Measurements from ENCODE around the gene LRRC74B.
"Not testable (repeated sequence)": the region's sequence is repeated elsewhere in the genome, so short reads cannot be mapped to it uniquely, and the experiment has no call there.

The LRRC74B gene

DNA sequence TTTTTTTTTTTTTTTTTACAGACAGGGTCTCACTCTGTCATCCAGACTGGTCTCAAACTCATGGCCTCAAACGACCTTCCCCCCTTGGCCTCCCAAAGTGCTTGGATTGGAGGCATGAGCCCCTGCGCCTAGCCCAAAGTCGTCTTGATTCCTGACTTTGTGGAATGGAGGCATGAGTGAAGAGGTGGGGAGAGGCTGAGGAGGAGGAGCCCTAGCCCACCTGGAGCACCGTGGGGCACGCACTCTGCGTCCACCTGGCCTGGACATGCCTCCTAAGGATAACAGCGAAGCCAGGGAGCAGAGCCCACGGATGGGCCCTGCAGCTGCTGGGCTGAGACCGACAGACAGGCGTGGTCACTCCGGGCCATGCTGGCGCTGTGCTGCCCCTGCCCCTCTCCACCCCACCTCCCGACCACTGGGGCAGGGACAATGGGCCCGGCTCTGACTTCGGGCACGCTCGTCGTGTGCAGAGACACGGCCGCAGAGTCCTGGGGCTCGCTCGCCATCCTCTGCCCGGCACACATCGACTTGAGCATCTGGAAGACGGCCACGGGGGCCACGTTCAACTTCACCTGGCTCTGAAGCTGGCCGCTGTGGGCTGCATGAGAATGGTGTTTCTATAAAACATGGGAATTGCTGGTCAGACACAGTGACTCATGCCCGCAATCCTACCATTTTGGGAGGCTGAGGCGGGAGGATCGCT is 34.8 kb downstream of the LRRC74B start:
- no peaks in the 10 kb centered on the region for H3K36me3 ChIP-seq (ENCODE audit: control insufficient read depth, low read depth, low read length)

GRCh38 chr22:21082248-21082647 is 36.5 kb downstream of the LRRC74B start:
- Histone ChIP-seq H3K9ac (ENCODE audit: low read length) (no peak overlapping the region), H3K27me3 (ENCODE audit: control insufficient read depth, insufficient read depth, low read length) (no peaks in the 10 kb centered on the region), H3K27ac (ENCODE audit: low read length) (no peak overlapping the region), H3K4me1 (ENCODE audit: control insufficient read depth, low read depth, low read length) (no peaks in the 10 kb centered on the region), H3K36me3 (ENCODE audit: control insufficient read depth, low read depth, low read length) (no peaks in the 10 kb centered on the region), H3K9me3 (ENCODE audit: control insufficient read depth, low read depth, low read length) (no peaks in the 10 kb centered on the region), H3K4me3 (ENCODE audit: low read length) (no peak overlapping the region)

More for the DNA sequence above, 34.8 kb downstream of the LRRC74B start:
- Histone ChIP-seq H3K4me3 (ENCODE audit: low read length) (no peak overlapping the region), H3K27me3 (ENCODE audit: control insufficient read depth, insufficient read depth, low read length) (no peaks in the 10 kb centered on the region), H3K9me3 (ENCODE audit: control insufficient read depth, low read depth, low read length) (no peaks in the 10 kb centered on the region), H3K9ac (ENCODE audit: low read length) (no peak overlapping the region), H3K4me1 (ENCODE audit: control insufficient read depth, low read depth, low read length) (no peaks in the 10 kb centered on the region), H3K27ac (ENCODE audit: low read length) (no peak overlapping the region)

DNA sequence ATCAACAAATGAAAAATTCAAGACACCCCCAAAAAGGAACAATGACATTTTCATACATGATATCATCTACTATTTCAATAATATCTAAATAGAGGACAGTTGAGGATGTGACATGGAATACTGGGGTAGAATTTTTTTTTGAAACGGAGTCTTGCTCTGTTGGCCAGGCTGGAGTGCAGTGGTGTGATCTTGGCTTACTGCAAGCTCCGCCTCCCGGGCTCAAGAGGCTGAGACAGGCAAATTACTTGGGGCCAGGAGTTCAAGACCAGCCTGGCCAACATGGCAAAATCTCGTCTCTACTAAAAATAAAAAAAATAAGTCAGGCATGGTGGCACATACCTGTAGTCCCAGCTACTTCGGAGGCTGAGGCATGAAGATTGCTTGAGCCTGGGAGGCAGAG is 41.4 kb downstream of the LRRC74B start:
- Histone ChIP-seq H3K4me3 (ENCODE audit: low read length) (no peak overlapping the region), H3K9ac (ENCODE audit: low read length) (no peak overlapping the region), H3K27me3 (ENCODE audit: control insufficient read depth, insufficient read depth, low read length) (no peaks in the 10 kb centered on the region), H3K4me1 (ENCODE audit: control insufficient read depth, low read depth, low read length) (no peaks in the 10 kb centered on the region), H3K27ac (ENCODE audit: low read length) (no peak overlapping the region), H3K9me3 (ENCODE audit: control insufficient read depth, low read depth, low read length) (no peaks in the 10 kb centered on the region), H3K36me3 (ENCODE audit: control insufficient read depth, low read depth, low read length) (no peaks in the 10 kb centered on the region)

DNA sequence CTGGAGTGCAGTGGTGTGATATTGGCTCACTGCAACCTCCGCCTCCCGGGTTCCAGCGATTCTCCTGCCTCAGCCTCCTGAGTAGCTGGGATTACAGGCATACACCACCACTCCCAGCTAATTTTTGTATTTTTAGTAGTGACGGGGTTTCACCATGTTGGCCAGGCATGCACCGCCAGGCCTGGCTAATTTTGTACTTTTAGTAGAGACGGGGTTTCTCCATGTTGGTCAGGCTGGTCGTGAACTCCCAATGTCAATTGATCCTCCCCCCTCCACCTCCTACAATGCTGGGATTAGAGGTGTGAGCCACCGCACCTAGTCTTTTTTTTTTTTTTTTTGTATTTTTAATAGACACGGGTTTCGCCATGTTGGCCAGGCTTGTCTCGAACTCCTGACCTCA is 42.2 kb downstream of the LRRC74B start:
- H3K36me3 ChIP-seq (ENCODE audit: control insufficient read depth, low read depth, low read length); H3K27ac ChIP-seq (ENCODE audit: low read length); H3K4me1 ChIP-seq (ENCODE audit: control insufficient read depth, low read depth, low read length); H3K27me3 ChIP-seq (ENCODE audit: control insufficient read depth, insufficient read depth, low read length); H3K9me3 ChIP-seq (ENCODE audit: control insufficient read depth, low read depth, low read length); H3K9ac ChIP-seq (ENCODE audit: low read length); H3K4me3 ChIP-seq (ENCODE audit: low read length): not testable (repeated sequence)

GRCh38 chr22:21091220-21091619 is 45.5 kb downstream of the LRRC74B start:
- not testable (repeated sequence) for H3K27ac ChIP-seq (ENCODE audit: low read length); H3K9me3 ChIP-seq (ENCODE audit: control insufficient read depth, low read depth, low read length); H3K9ac ChIP-seq (ENCODE audit: low read length); H3K4me3 ChIP-seq (ENCODE audit: low read length); H3K27me3 ChIP-seq (ENCODE audit: control insufficient read depth, insufficient read depth, low read length); H3K36me3 ChIP-seq (ENCODE audit: control insufficient read depth, low read depth, low read length); H3K4me1 ChIP-seq (ENCODE audit: control insufficient read depth, low read depth, low read length)

DNA sequence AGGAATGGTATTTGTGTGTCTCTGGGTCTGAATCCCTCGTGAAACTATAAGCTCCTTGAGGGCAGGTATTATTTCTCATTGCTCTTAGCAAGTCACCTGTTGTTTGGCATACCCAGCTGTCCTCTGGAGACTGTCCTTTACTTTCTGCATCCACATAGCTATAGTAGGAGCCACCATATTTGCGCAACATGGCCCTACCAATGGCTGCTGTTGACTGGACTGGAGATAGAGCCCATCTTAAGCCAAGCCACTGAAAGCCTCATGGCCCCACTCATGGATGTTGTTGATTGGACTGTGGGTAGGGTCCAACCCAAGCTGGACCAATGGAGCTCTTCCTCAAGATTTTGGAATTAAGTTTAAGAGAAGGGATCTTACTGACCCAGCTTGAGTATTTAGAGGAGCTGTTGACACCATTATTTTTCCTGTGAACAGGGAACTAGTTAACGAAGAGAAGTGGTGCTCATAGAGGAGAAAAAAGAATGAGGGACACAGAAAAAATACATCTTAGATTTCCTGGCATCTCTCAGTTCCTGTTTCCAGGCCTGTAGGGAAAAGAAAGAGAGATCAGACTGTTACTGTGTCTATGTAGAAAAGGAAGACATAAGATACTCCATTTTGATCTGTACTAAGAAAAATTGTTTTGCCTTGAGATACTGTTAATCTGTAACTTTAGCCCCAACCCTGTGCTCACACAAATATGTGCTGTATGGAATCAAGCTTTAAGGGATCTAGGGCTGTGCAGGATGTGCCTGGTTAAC is 47.2 kb downstream of the LRRC74B start:
- no peaks in the 10 kb centered on the region for H3K36me3 ChIP-seq (ENCODE audit: control insufficient read depth, low read depth, low read length)
- H3K9ac ChIP-seq (ENCODE audit: low read length), result no peak overlapping the region

GRCh38 chr22:21093555-21094137 is 47.9 kb downstream of the LRRC74B start:
- not testable (repeated sequence) for H3K9me3 ChIP-seq (ENCODE audit: control insufficient read depth, low read depth, low read length); H3K27ac ChIP-seq (ENCODE audit: low read length); H3K9ac ChIP-seq (ENCODE audit: low read length); H3K4me3 ChIP-seq (ENCODE audit: low read length); H3K4me1 ChIP-seq (ENCODE audit: control insufficient read depth, low read depth, low read length); H3K36me3 ChIP-seq (ENCODE audit: control insufficient read depth, low read depth, low read length); H3K27me3 ChIP-seq (ENCODE audit: control insufficient read depth, insufficient read depth, low read length)

More for the DNA sequence above, 47.2 kb downstream of the LRRC74B start:
- Histone ChIP-seq H3K27ac (ENCODE audit: low read length) (no peak overlapping the region), H3K9me3 (ENCODE audit: control insufficient read depth, low read depth, low read length) (no peaks in the 10 kb centered on the region), H3K4me3 (ENCODE audit: low read length) (no peak overlapping the region), H3K4me1 (ENCODE audit: control insufficient read depth, low read depth, low read length) (no peaks in the 10 kb centered on the region), H3K27me3 (ENCODE audit: control insufficient read depth, insufficient read depth, low read length) (no peaks in the 10 kb centered on the region)

GRCh38 chr22:21094911-21095772 is 49.4 kb downstream of the LRRC74B start:
- Histone ChIP-seq H3K9ac (ENCODE audit: low read length) (no peak overlapping the region), H3K27ac (ENCODE audit: low read length) (no peak overlapping the region), H3K27me3 (ENCODE audit: control insufficient read depth, insufficient read depth, low read length) (no peaks in the 10 kb centered on the region), H3K4me3 (ENCODE audit: low read length) (no peak overlapping the region), H3K36me3 (ENCODE audit: control insufficient read depth, low read depth, low read length) (no peaks in the 10 kb centered on the region), H3K4me1 (ENCODE audit: control insufficient read depth, low read depth, low read length) (no peaks in the 10 kb centered on the region), H3K9me3 (ENCODE audit: control insufficient read depth, low read depth, low read length) (no peaks in the 10 kb centered on the region)

GRCh38 chr22:21095773-21096107 is 50.0 kb downstream of the LRRC74B start:
- Histone ChIP-seq H3K9ac (ENCODE audit: low read length) (no peak overlapping the region), H3K9me3 (ENCODE audit: control insufficient read depth, low read depth, low read length) (no peaks in the 10 kb centered on the region)

DNA sequence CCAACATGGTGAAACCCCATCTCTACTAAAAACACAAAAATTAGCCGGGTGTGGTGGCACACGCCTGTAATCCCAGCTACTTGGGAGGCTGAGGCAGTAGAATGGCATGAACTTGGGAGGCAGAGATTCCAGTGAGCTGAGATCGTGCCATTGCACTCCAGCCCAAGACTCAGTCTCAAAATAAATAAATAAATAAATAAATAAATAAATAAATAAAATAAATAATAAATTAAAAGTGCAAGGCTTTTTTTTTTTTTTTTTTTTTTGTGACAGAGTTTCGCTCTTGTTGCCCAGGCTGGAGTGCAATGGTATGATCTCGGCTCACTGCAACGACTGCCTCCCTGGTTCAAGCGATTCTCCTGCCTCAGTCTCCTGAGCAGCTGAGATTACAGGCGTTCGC is 51.1 kb downstream of the LRRC74B start:
- H3K4me1 ChIP-seq (ENCODE audit: control insufficient read depth, low read depth, low read length); H3K36me3 ChIP-seq (ENCODE audit: control insufficient read depth, low read depth, low read length); H3K27me3 ChIP-seq (ENCODE audit: control insufficient read depth, insufficient read depth, low read length); H3K4me3 ChIP-seq (ENCODE audit: low read length); H3K9ac ChIP-seq (ENCODE audit: low read length); H3K27ac ChIP-seq (ENCODE audit: low read length); H3K9me3 ChIP-seq (ENCODE audit: control insufficient read depth, low read depth, low read length): not testable (repeated sequence)

More at GRCh38 chr22:21095773-21096107, 50.0 kb downstream of the LRRC74B start:
- Histone ChIP-seq H3K4me3 (ENCODE audit: low read length) (no peak overlapping the region), H3K4me1 (ENCODE audit: control insufficient read depth, low read depth, low read length) (no peaks in the 10 kb centered on the region), H3K27ac (ENCODE audit: low read length) (no peak overlapping the region), H3K27me3 (ENCODE audit: control insufficient read depth, insufficient read depth, low read length) (no peaks in the 10 kb centered on the region), H3K36me3 (ENCODE audit: control insufficient read depth, low read depth, low read length) (no peaks in the 10 kb centered on the region)

GRCh38 chr22:21098099-21098671 is 52.4 kb downstream of the LRRC74B start:
- Histone ChIP-seq H3K4me3 (ENCODE audit: low read length) (no peak overlapping the region), H3K27me3 (ENCODE audit: control insufficient read depth, insufficient read depth, low read length) (no peaks in the 10 kb centered on the region), H3K9me3 (ENCODE audit: control insufficient read depth, low read depth, low read length) (no peaks in the 10 kb centered on the region), H3K27ac (ENCODE audit: low read length) (no peak overlapping the region), H3K36me3 (ENCODE audit: control insufficient read depth, low read depth, low read length) (no peaks in the 10 kb centered on the region), H3K4me1 (ENCODE audit: control insufficient read depth, low read depth, low read length) (no peaks in the 10 kb centered on the region), H3K9ac (ENCODE audit: low read length) (no peak overlapping the region)
